ENCODE measurements around the gene TENM3.

Gene TENM3

GRCh38 chr4:182564724-182565369, 321.6 kb downstream of the TENM3 start:
- peak; percentile 59 to 61 for DNase-seq (ENCODE audit: low read depth in 2 of 2)

DNA sequence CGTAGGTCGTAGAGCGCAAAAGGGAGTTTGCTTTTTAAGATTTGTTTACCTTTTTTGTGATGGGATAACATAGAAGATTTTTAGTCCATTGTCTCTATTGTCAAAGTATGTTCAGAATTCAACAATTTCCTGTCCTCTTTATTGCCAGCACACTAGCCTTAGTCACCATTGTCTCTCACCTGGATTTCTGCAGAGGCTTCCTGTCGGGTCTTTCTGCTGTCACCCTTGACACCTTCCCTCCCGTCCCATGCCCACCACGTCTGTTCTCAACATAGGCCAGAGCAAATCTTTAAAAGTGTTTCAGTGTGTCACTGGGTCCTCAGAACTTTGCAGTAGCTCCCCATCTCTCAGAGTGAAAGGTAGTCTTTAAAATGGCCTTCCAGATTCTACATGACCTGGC, 323.9 kb downstream of the TENM3 start:
- DNase-seq (ENCODE audit: low read depth in 2 of 2), result no peak

DNA sequence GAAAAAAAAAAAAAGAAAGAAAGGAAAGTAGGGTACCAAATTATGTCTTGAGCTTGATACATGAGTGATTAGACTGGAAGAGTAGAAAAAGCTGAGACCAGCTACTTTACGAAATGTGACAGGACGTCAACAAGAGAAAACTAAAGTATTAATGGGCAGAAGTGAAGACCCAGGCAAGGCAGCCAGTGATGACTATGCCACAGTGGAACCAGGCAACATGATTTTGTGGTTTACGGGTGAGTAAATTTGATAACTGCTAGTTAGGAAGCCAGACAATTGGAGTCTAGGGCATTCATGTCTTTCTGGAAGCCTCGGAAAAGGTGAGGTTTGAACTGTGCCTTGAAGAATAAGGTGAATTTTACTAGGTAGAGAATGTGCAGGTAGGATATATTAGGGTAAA, 326.4 kb downstream of the TENM3 start:
- DNase-seq (ENCODE audit: low read depth in 2 of 2), result no peak

- no peak for DNase-seq (ENCODE audit: low read depth in 2 of 2)
These were observed 331.5 kb downstream of the TENM3 start for GRCh38 chr4:182574706-182575105.

- no peak for DNase-seq (ENCODE audit: low read depth in 2 of 2)
These were observed 332.0 kb downstream of the TENM3 start for GRCh38 chr4:182575225-182575624.

- DNase-seq (ENCODE audit: low read depth in 2 of 2), result no peak
These were observed 333.5 kb downstream of the TENM3 start for GRCh38 chr4:182576601-182577289.

DNA sequence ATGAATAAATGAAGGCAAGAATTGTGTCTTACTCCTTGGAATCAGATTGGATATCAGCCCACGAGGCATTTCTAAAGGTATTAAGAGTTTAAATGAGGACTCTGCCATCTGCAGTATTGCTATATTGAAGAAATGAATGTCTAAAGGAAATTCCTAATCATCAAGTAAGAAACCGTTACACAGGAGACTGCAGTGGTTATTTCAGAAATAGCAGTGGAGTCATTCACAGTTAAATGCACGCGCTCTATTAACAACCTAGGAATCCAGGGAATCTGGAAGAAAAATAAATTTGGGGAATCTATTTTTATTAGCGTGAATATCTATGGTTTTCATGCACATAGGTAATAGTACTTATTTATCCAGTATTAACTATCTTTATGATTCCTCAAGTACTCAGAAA, 334.2 kb downstream of the TENM3 start:
- no peak for DNase-seq (ENCODE audit: low read depth in 2 of 2)

GRCh38 chr4:182578402-182578801, 335.2 kb downstream of the TENM3 start:
- DNase-seq (ENCODE audit: low read depth in 2 of 2), result peak in 1 of 2 experiments; percentile 18

DNA sequence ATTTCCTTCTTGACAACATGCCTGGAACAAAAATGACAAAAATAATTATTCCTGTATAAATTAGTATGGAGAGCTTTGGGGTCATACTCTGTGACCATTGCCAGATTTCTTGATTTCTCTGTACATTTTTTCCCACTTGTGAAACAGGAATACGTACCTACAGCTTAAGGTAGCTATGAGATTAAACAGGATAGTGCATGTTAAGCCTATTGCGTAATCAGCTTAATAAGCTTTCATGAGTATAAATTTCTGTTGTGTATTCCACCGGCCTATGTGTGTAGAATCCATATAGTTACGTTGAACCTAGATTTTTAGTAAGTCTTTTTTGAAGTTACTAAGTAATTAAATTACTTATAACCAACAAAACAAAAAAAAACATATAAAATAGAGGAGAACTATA, 339.0 kb downstream of the TENM3 start:
- no peak for DNase-seq (ENCODE audit: low read depth in 2 of 2)

- no peak for DNase-seq (ENCODE audit: low read depth in 2 of 2)
These were observed 340.7 kb downstream of the TENM3 start for GRCh38 chr4:182583703-182584415.

GRCh38 chr4:182585321-182585720, 342.1 kb downstream of the TENM3 start:
- no peak for DNase-seq (ENCODE audit: low read depth in 2 of 2)

GRCh38 chr4:182589100-182589499, 345.9 kb downstream of the TENM3 start:
- no peak for DNase-seq (ENCODE audit: low read depth in 2 of 2)

DNA sequence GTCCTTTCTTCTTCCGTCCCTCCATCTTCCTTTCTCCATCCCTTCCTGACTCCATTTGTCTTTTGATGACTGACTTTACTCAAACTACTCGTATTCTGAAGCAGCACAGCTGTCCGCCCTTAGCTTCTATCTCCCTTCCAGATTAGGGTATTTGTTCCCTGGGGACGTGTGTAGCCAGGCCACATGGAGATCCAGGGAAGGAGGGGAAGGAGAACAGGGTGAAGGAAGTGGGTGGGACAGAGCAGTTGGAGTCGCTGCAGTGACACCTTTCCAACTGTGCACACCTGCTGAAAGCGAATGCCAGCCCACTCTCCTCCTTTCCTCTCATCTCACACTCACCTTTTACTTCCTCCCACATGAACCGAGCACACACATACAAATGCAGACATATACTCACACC, 350.2 kb downstream of the TENM3 start:
- DNase-seq (ENCODE audit: low read depth in 2 of 2), result no peak

GRCh38 chr4:182593864-182594263, 350.7 kb downstream of the TENM3 start:
- no peak for DNase-seq (ENCODE audit: low read depth in 2 of 2)

DNA sequence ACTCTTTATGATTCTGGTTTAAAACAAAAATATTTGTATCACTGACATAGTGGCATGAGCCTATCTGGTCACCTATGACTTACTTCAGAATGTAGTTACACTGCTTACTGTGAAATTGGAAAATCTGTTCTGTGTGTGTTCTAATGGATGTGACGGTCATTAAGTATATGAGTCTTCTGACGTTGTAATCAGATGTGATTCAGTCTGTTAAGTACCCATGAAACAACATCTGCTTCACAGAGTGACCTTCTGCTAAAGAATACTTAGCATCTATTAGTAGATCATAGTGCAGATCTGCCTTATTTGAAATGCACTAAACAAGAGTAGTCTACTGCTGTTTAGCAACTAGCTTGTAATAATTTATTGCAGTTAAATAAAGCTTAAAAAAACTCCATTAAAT, 356.9 kb downstream of the TENM3 start:
- DNase-seq (ENCODE audit: low read depth in 2 of 2), result no peak

DNA sequence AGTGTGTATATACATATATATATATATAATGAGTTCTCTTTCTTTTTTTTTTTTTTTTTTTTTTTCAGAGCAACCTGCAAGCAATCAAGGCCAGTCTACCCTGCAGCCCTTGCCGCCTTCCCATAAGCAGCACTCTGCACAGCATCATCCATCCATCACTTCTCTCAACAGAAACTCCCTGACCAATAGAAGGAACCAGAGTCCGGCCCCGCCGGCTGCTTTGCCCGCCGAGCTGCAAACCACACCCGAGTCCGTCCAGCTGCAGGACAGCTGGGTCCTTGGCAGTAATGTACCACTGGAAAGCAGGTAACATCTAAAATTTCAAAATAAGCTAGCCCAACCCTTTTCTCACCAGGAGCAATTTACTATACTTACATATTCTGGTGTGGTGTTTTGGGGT, 357.7 kb downstream of the TENM3 start:
- DNase-seq (ENCODE audit: low read depth in 2 of 2), result no peak

- peak; percentile 36 to 38 for DNase-seq (ENCODE audit: low read depth in 2 of 2)
These were observed 361.0 kb downstream of the TENM3 start for GRCh38 chr4:182604161-182604622.

- no peak for DNase-seq (ENCODE audit: low read depth in 2 of 2)
These were observed 361.8 kb downstream of the TENM3 start for GRCh38 chr4:182604953-182605352.

DNA sequence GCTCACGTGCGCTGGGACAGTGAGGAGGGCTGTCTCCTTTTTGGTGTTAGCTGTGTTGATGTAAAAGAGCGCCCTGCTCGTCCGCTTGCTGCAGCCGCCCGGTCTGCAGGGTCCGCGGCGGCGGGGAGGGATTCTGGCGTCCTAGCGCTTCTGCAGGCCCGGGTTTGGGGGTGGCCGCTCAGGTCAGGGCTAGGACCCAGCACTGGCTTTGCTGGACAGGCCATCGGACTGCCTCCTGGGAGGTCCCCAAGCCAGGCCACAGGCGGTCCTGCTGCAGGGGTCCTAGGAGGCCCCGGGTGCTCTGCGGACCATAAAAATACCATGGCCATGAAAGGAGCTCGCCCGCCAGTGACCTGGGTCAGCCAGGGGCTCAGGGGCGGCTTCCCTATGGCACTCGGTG, 365.3 kb downstream of the TENM3 start:
- DNase-seq (ENCODE audit: low read depth in 2 of 2), result no peak

DNA sequence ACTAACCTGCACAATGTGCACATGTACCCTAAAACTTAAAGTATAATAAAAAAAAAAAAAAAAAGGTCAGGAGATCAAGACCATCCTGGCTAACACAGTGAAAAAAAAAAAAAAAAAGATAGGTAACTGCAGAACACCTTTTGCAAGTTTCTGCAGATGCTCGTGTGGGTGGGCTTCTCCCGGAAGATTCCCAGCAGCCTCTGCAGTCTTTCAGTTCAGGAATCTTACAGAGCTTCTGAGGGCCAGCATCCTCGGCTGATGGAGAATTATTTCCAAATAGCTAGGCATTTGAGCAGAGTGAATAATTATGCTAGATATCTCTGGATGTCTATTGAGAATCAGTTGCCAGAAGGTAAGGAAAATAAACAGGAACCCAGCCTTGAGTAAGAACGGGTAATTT, 373.3 kb downstream of the TENM3 start:
- DNase-seq (ENCODE audit: low read depth in 2 of 2), result no peak

- no peak for DNase-seq (ENCODE audit: low read depth in 2 of 2)
These were observed 376.5 kb downstream of the TENM3 start for GRCh38 chr4:182619660-182620059.

GRCh38 chr4:182620111-182620980, 377.1 kb downstream of the TENM3 start:
- no peak for DNase-seq (ENCODE audit: low read depth in 2 of 2)

Data from fibroblast of skin of left quadriceps (primary cell).